Lower leg skin (tissue), 4 donors: ENCODE results near the gene MRPL33. TPM values are rescaled to one million over a fixed set of nuclear protein-coding genes. Genes with fewer than 3 reads are reported as not detected.
"Not testable (repeated sequence)": the region's sequence is repeated elsewhere in the genome, so short reads cannot be mapped to it uniquely, and the experiment has no call there.

Experiments
- DNase-seq, 2 donors: peaks; one replicate each; pipeline ENCODE4 v3.0.0-alpha.2; 2019; ENCODE audit warnings: low spot score in 2 of 2
- H3K4me3 ChIP-seq: fragments of 200-600 bp; sonication (generic); 2 replicates; pipeline ENCODE4 v1.5.1; 2017; ENCODE audit warnings: mild to moderate bottlenecking, low read depth; ENCODE audit not compliant: poor library complexity, severe bottlenecking
- CTCF ChIP-seq, 3 donors: fragments of 450-650 bp; IDR thresholded peaks; one replicate each; pipeline ENCODE4 v1.5.1; 2016; ENCODE audit warnings: antibody characterized with exemption in 3 of 3, mild to moderate bottlenecking in 3 of 3, moderate library complexity in 2 of 3
- POLR2A ChIP-seq, 2 donors: fragments of 450-650 bp; IDR thresholded peaks; one replicate each; pipeline ENCODE4 v1.6.1; 2016 to 2017; ENCODE audit warnings: antibody characterized with exemption in 2 of 2, mild to moderate bottlenecking in 1 of 2, moderate library complexity in 1 of 2
- WGBS, 2 donors: methylation state at CpG; one replicate each; pipeline ENCODE4 v1.1.5; 2018; 5-methylcytosine and 5-hydroxymethylcytosine counted together
- intact Hi-C: fragments of 100-400 bp; cut with DNase I; formaldehyde crosslinking; loops from one replicate; pipeline ENCODE4 v1.15.0; 2023; ENCODE audit warnings: low total_unique reads
- total RNA-seq, 4 donors: library from RNA; depleted of rRNA; stranded (reverse); fragments of >200 nt; gene quantifications; one replicate each; pipeline ENCODE4 v1.1.0, GENCODE V29; 2016

MRPL33 gene
- total RNA-seq, 4 donors from 2014 or later = 43.3 to 64.9 (median 54.5) TPM

- 87 to 88% methylated on average over 2 of the region's 2 CpGs for WGBS, 2 donors
- intact Hi-C loops = no loop called here
- DNase-seq = no peak
- no peak overlapping the region for H3K4me3 ChIP-seq
- TF ChIP-seq CTCF (IDR thresholded peaks at IDR 0.05) (no peak), POLR2A (IDR thresholded peaks at IDR 0.05) (no peak)
These were observed 25.2 kb upstream of the MRPL33 start for GRCh38 chr2:27746325-27746724.

GRCh38 chr2:27747827-27748352 is 23.6 kb upstream of the MRPL33 start:
- peak in 1 of 2 donors; percentile 64 for DNase-seq
- intact Hi-C loops = no loop called here
- H3K4me3 ChIP-seq = no peak overlapping the region
- no peak for TF ChIP-seq CTCF (IDR thresholded peaks at IDR 0.05)
- WGBS, 2 donors = 68 to 89% methylated on average over 6 of the region's 6 CpGs

GRCh38 chr2:27748803-27749554 is 22.5 kb upstream of the MRPL33 start:
- 82 to 85% methylated on average over 2 of the region's 2 CpGs for WGBS, 2 donors
- DNase-seq, H3K4me3 ChIP-seq, intact Hi-C loops: not testable (repeated sequence)

GRCh38 chr2:27751377-27751776 is 20.1 kb upstream of the MRPL33 start:
- 82 to 87% methylated on average over 5 to 6 of the region's 6 CpGs for WGBS, 2 donors
- TF ChIP-seq POLR2A (IDR thresholded peaks at IDR 0.05) (no peak), CTCF (IDR thresholded peaks at IDR 0.05) (no peak)
- no peak overlapping the region for H3K4me3 ChIP-seq
- intact Hi-C loops = loop anchor here (10.0 kb wide), 1 partner anchor 703 kb away; no protein-coding TSS in a partner anchor
- DNase-seq = peak in 1 of 2 donors; percentile 70

- 39 to 55% methylated on average over 16 of the region's 16 CpGs for WGBS, 2 donors
- TF ChIP-seq CTCF (IDR thresholded peaks at IDR 0.05) (no peak), POLR2A (IDR thresholded peaks at IDR 0.05) (no peak)
- intact Hi-C loops = loop anchor here (10.0 kb wide), 1 partner anchor 702 kb away; no protein-coding TSS in a partner anchor
- DNase-seq = peak in 1 of 2 donors; percentile 65
- H3K4me3 ChIP-seq = no peak overlapping the region
These were observed 18.8 kb upstream of the MRPL33 start for GRCh38 chr2:27752551-27753237.

- no peak overlapping the region for H3K4me3 ChIP-seq
- intact Hi-C loops = loop anchor here (10.0 kb wide), 1 partner anchor 701 kb away; no protein-coding TSS in a partner anchor
- TF ChIP-seq CTCF (IDR thresholded peaks at IDR 0.05) = peak in 1 of 3 donors; percentile 78
- no peak for TF ChIP-seq POLR2A (IDR thresholded peaks at IDR 0.05)
- 26 to 30% methylated on average over 4 of the region's 4 CpGs for whole genome bisulfite sequencing, 2 donors
- peak; percentile 66 to 93 for DNase-seq
These were observed 17.4 kb upstream of the MRPL33 start for GRCh38 chr2:27754138-27754588.
